Left kidney (tissue), 8 donors: ENCODE data around the gene NFIL3. TPM values are rescaled to one million over a fixed set of nuclear protein-coding genes. Genes with fewer than 3 reads are reported as not detected.
A peak's percentile ranks its signal among the peaks of the same experiment; 100 is the strongest.
"Not testable (repeated sequence)": the region's sequence is repeated elsewhere in the genome, so short reads cannot be mapped to it uniquely, and the experiment has no call there.

Experiments
- DNase-seq: peaks from one replicate; pipeline ENCODE4 v3.0.0-alpha.2; 2013
- long read RNA-seq, 8 donors: transcript quantifications; one replicate each; lab custom pipeline, GENCODE V29; 2026
- polyA plus RNA-seq: library from polyadenylated mRNA; unstranded; fragments of 120-200 nt; gene quantifications from one replicate; pipeline ENCODE4 v1.2.1, GENCODE V29; 2013; ENCODE audit not compliant: insufficient read length

NFIL3 gene
- 32.8 TPM for polyA plus RNA-seq
- long read RNA-seq, donor 1, transcript NFIL3-201 (2 exons, 2,085 nt), result major isoform, 15 of 44 reads
- long read RNA-seq, donor 1, partial matches to known transcripts, result 29 of 44 reads
- long read RNA-seq, donor 1, other reads (novel, unspliced or antisense), result 0 of 44 reads
- long read RNA-seq, donor 2, partial matches to known transcripts, result 0 of 2 reads
- long read RNA-seq, donor 2, other reads (novel, unspliced or antisense), result 0 of 2 reads
- long read RNA-seq, donor 3, partial matches to known transcripts, result 0 of 4 reads
- long read RNA-seq, donor 3, other reads (novel, unspliced or antisense), result 0 of 4 reads
- long read RNA-seq, donor 4, partial matches to known transcripts, result 0 of 1 reads
- long read RNA-seq, donor 4, other reads (novel, unspliced or antisense), result 0 of 1 reads
- long read RNA-seq, donor 5, transcript NFIL3-201 (2 exons, 2,085 nt), result major isoform, 16 of 16 reads
- long read RNA-seq, donor 5, partial matches to known transcripts, result 0 of 16 reads
- long read RNA-seq, donor 5, other reads (novel, unspliced or antisense), result 0 of 16 reads
- long read RNA-seq, donor 6, transcript NFIL3-201 (2 exons, 2,085 nt), result major isoform, 14 of 14 reads
- long read RNA-seq, donor 6, partial matches to known transcripts, result 0 of 14 reads
- long read RNA-seq, donor 6, other reads (novel, unspliced or antisense), result 0 of 14 reads
- long read RNA-seq, donor 7, transcript NFIL3-201 (2 exons, 2,085 nt), result major isoform, 15 of 15 reads
- long read RNA-seq, donor 7, partial matches to known transcripts, result 0 of 15 reads
- long read RNA-seq, donor 7, other reads (novel, unspliced or antisense), result 0 of 15 reads
- long read RNA-seq, donor 8, transcript NFIL3-201 (2 exons, 2,085 nt), result major isoform, 5 of 5 reads
- long read RNA-seq, donor 8, partial matches to known transcripts, result 0 of 5 reads
- long read RNA-seq, donor 8, other reads (novel, unspliced or antisense), result 0 of 5 reads

GRCh38 chr9:91423785-91424402 is at the start of gene NFIL3:
TSS of gene NFIL3 (minus strand) at chr9:91423832. CDS start at chr9:91410734, 13,098 bp downstream.
- peak; percentile 80 for DNase-seq

DNA sequence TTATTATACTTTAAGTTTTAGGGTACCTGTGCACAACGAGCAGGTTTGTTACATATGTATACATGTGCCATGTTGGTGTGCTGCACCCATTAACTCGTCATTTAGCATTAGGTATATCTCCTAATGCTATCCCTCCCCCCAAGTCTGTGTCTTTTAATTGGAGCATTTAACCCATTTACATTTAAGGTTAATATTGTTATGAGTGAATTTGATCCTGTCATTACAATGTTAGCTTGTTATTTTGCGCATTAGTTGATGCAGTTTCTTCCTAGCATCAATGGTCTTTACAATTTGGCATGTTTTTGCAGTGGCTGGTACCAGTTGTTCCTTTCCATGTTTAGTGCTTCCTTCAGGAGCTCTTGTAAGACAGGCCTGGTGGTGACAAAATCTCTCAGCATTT is 47.9 kb upstream of the NFIL3 start:
- not testable (repeated sequence) for DNase-seq

- no peak for DNase-seq
Observed at GRCh38 chr9:91465420-91465819, 41.8 kb upstream of the NFIL3 start.

DNA sequence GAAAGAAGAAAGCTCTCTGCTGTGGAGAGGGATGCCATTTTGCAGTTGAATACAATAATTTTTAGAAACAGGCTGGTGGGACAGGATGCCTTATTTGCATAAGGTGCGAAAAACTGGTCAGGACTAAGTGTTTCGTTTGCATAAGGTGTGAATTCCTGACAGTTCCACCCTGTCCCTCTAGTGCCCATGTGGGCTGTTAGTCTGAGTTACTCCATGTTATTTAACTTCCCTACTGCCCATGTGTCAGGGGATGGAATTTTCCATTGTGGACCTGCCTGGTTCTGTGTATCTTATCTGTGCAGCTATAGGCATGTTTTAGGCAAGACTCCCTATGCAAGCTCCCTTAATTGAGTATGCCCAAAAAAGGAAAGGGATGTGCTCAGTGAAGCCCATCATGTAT is 35.3 kb upstream of the NFIL3 start:
- no peak for DNase-seq

GRCh38 chr9:91452844-91453243 is 29.2 kb upstream of the NFIL3 start:
- no peak for DNase-seq

DNA sequence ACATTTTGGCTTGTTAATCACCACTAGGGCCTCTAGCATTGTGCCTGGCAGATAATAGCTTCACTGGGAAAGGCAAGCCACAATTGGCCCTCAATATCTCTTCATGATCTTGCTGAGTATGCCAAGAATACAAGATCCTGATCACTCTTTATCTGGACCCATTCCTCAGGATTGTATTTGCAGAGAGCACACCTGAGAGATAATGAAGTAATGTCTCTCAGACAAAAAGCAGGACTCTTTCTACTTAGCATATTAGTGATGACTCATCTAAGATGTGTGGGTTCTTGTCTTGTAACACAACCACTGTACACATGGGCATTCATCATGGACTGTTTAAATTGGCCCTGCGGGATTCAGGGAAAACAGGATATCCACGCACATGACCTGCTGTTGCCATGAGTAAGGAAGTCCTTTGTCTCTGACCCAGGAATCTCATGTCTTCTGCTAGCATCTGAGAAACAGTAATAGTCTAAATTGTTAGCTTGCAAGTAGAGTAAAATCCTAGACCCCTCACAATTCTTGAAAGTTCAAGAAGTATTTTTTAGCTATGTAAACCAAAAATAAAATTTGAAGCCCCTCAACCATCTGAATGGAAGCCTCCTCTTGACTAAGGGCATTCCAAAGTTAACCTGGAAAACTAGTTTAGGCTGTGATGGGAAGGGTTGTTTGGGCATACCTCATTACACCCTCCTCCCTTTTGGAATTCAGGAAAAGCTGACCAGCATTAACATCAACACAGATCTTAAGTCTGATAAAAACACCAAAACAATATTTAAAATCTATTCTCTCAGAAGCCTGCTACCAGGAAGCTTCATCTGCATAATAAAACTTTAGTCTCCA is 28.0 kb upstream of the NFIL3 start:
- DNase-seq, result no peak

DNA sequence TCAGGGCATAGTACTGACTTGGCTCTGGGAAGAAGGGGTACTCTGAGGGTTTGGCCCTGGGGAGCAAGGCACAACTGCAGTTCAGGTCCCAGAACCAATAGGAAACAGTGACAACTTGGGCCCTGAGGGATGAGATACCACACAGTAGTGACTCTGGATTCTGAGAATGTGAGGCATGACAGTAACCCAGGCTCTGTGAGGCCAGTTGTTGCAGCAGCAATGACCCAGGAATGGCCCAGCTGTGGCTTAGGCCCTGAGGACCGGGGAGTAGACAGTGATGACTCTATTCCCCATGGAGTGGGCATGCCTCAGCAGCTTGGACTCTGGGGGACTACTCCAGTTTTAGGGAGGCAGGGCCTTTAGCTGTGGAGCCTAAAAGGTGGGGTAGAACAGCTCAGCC is 21.5 kb upstream of the NFIL3 start:
- no peak for DNase-seq

GRCh38 chr9:91443994-91444392 is 20.4 kb upstream of the NFIL3 start:
- no peak for DNase-seq

GRCh38 chr9:91443321-91443993 is 19.8 kb upstream of the NFIL3 start:
- no peak for DNase-seq

DNA sequence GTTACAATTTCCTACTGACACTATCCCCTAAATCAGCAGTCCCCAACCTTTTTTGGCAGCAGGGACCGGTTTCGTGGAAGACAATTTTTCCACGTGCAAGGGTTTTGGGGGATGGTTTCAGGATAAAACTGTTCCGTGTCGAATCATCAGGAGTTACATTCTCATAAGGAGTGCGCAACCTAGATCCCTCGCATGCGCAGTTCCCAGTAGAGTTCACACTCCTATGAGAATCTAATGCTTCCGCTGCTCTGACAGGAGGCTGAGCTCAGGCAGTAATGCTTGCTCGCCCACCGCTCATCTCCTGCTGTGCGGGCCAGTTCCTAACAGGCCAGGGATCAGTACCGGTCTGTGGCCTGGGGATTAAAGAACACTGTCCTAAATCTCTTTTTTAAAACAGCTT is 13.2 kb upstream of the NFIL3 start:
- DNase-seq, result no peak

DNA sequence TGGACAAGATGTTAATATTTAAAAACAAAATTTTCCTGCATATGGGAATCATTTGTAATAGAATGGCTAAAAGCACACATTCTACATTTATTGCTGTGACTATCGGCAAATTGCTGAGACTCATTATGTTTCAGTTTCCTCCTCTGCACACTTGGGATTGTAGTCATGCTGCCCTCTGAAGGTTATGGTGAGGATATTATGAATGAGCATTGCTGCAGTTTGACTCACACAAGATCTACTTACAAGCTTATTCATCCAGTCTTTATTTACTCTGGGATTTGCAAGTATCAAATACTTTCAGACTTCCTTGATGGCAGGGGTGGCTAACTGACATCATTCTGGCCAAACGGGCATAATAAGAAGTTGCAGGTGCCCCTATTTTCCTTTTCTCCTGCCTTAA is 9.5 kb upstream of the NFIL3 start:
- DNase-seq, result no peak

DNA sequence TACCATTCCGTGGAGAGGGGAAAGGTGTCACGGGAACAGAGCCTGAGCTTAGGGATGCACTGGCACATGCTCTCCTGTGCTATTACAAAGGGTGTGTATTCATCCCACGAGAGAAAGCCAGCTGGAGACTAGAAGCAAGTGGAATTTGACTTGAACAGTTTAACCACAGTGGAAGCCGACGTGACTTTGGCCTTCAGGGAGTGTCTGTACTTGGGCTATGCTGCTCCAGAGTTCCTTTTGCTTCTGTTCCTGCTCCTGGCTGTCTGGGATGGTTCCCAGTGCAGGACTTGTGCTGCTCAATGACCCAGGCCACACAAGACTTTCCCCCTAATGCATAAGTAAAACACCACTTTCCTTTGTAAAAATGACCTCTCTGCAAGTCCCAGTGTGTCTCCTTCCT is 7.9 kb upstream of the NFIL3 start:
- no peak for DNase-seq

DNA sequence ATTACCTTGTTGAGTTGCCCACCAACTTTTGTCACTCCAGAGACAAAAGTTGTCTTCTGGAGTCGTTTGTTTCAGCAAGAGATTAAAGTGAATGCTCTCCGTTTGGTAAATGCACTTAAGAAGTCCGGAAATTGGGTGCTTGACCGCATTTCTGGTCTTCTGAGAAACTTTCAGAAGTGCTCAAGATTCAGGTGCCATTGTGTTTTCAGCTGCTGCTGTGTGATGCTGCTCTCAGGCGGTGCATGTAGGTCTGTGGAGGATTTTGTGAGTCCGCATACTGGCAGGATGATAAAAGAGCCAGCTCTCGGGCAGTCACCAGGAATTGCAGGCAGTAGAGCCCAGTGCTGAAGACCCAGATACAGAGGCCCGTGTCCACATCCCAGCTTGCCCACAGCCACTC is 5.9 kb upstream of the NFIL3 start:
- no peak for DNase-seq

GRCh38 chr9:91428927-91429351 is 5.3 kb upstream of the NFIL3 start:
- no peak for DNase-seq

GRCh38 chr9:91428436-91428835 is 4.8 kb upstream of the NFIL3 start:
- no peak for DNase-seq

GRCh38 chr9:91427873-91428272 is 4.2 kb upstream of the NFIL3 start:
- DNase-seq, result no peak

- DNase-seq, result peak; percentile 45
Observed at GRCh38 chr9:91426123-91426745, 2.6 kb upstream of the NFIL3 start.

- DNase-seq, result no peak
Observed at GRCh38 chr9:91425271-91425670, 1.6 kb upstream of the NFIL3 start.

- DNase-seq, result peak; percentile 53
Observed at GRCh38 chr9:91424403-91425176, 958 bp upstream of the NFIL3 start.
